HEK293 (cell line): ENCODE measurements around the gene AGAP1.

Experiments
- CTCF ChIA-PET: fragments of 350-600 bp; formaldehyde crosslinking; extraction: SDS; loops from one replicate; lab custom pipeline; 2021; ENCODE audit warnings: antibody characterized with exemption; lab: Yijun Ruan, JAX
- POLR2A ChIA-PET: fragments of 300-600 bp; formaldehyde crosslinking; extraction: SDS; loops from one replicate; lab custom pipeline; 2020; ENCODE audit warnings: antibody characterized with exemption, inconsistent platforms; lab: Yijun Ruan, JAX
- H3K27ac ChIP-seq: fragments of 200-500 bp; sonication (Bioruptor generic); 2 replicates; pipeline ENCODE4 v1.5.1; 2014; ENCODE audit warnings: low read depth, low read length, control low read depth, inconsistent platforms; ENCODE audit errors: extremely low read depth
- H3K36me3 ChIP-seq, 2 experiments: fragments of 200-500 bp in 1 of 2; sonication (Bioruptor generic) in 1 of 2; 1 replicate in 1 of 2; 2 replicates in 1 of 2; pipeline ENCODE4 v1.5.1; 2014 to 2017; ENCODE audit warnings: inconsistent platforms in 2 of 2, low read length in 2 of 2; ENCODE audit not compliant: control insufficient read depth in 2 of 2, insufficient read depth in 1 of 2
- H3K4me1 ChIP-seq: fragments of 200-500 bp; sonication (Bioruptor generic); 2 replicates; pipeline ENCODE4 v1.5.1; 2014; ENCODE audit warnings: mild to moderate bottlenecking, low read length, inconsistent platforms; ENCODE audit not compliant: control insufficient read depth, insufficient read depth
- H3K4me3 ChIP-seq: 2 replicates; pipeline ENCODE4 v1.5.1; 2011; ENCODE audit warnings: low read depth, mild to moderate bottlenecking, control low read depth, low read length, moderate library complexity
- H3K9me3 ChIP-seq: fragments of 200-500 bp; sonication (Bioruptor generic); 2 replicates; pipeline ENCODE4 v1.5.1; 2014; ENCODE audit warnings: low read depth, low read length, inconsistent platforms; ENCODE audit not compliant: control insufficient read depth, insufficient read depth
- BCL11A ChIP-seq: fragments of 450-650 bp; formaldehyde crosslinking; IDR thresholded peaks from 2 replicates; pipeline ENCODE4 v1.5.1; 2016; ENCODE audit warnings: low read depth, missing biosample characterization, missing genetic modification characterization
- EGR2 ChIP-seq: fragments of 450-650 bp; formaldehyde crosslinking; IDR thresholded peaks from 2 replicates; pipeline ENCODE4 v1.5.1; 2016; ENCODE audit warnings: low read depth, missing biosample characterization, missing genetic modification characterization
- KLF16 ChIP-seq: fragments of 450-650 bp; formaldehyde crosslinking; IDR thresholded peaks from 2 replicates; pipeline ENCODE4 v1.5.1; 2017; ENCODE audit warnings: missing biosample characterization, missing genetic modification characterization
- KLF17 ChIP-seq: fragments of 450-650 bp; formaldehyde crosslinking; IDR thresholded peaks from 2 replicates; pipeline ENCODE4 v1.5.1; 2016; ENCODE audit warnings: missing biosample characterization, missing genetic modification characterization
- MZF1 ChIP-seq: fragments of 450-650 bp; formaldehyde crosslinking; IDR thresholded peaks from 2 replicates; pipeline ENCODE4 v1.5.1; 2017; ENCODE audit warnings: missing biosample characterization, missing genetic modification characterization, borderline replicate concordance
- SALL2 ChIP-seq: fragments of 450-650 bp; formaldehyde crosslinking; IDR thresholded peaks from 2 replicates; pipeline ENCODE4 v1.5.0; 2017; ENCODE audit warnings: missing biosample characterization, mild to moderate bottlenecking, missing genetic modification characterization, borderline replicate concordance
- SP7 ChIP-seq: fragments of 450-650 bp; formaldehyde crosslinking; IDR thresholded peaks from 2 replicates; pipeline ENCODE4 v1.5.1; 2016; ENCODE audit warnings: missing biosample characterization, missing genetic modification characterization
- ZBTB48 ChIP-seq: fragments of 450-650 bp; formaldehyde crosslinking; IDR thresholded peaks from 2 replicates; pipeline ENCODE4 v1.5.1; 2016; ENCODE audit warnings: missing biosample characterization, missing genetic modification characterization
- ZNF148 ChIP-seq: fragments of 450-650 bp; formaldehyde crosslinking; IDR thresholded peaks from 2 replicates; pipeline ENCODE4 v1.5.0; 2017; ENCODE audit warnings: missing biosample characterization, missing genetic modification characterization, borderline replicate concordance
- ZNF223 ChIP-seq: fragments of 450-650 bp; formaldehyde crosslinking; IDR thresholded peaks from 2 replicates; pipeline ENCODE4 v1.5.1; 2016; ENCODE audit warnings: missing biosample characterization, missing genetic modification characterization
- ZNF248 ChIP-seq: fragments of 450-650 bp; formaldehyde crosslinking; IDR thresholded peaks from 2 replicates; pipeline ENCODE4 v1.5.1; 2017; ENCODE audit warnings: missing biosample characterization, missing genetic modification characterization
- ZNF274 ChIP-seq, 2 experiments: fragments of 200-500 bp in 1 of 2; fragments of 450-650 bp in 1 of 2; sonication (Bioruptor generic) in 1 of 2; formaldehyde crosslinking in 1 of 2; IDR thresholded peaks; 2 replicates each; pipeline versions ENCODE4 v1.5.1 to v1.6.1; 2014 to 2016; ENCODE audit warnings: borderline replicate concordance in 1 of 2, inconsistent platforms in 1 of 2, low read length in 1 of 2, missing biosample characterization in 1 of 2, missing genetic modification characterization in 1 of 2
- ZNF280C ChIP-seq: fragments of 450-650 bp; formaldehyde crosslinking; IDR thresholded peaks from 2 replicates; pipeline ENCODE4 v1.5.1; 2016; ENCODE audit warnings: missing biosample characterization, missing genetic modification characterization
- ZNF292 ChIP-seq: fragments of 450-650 bp; formaldehyde crosslinking; IDR thresholded peaks from 2 replicates; pipeline ENCODE4 v1.5.1; 2016; ENCODE audit warnings: low read depth, missing biosample characterization, missing genetic modification characterization, borderline replicate concordance
- ZNF362 ChIP-seq: fragments of 450-650 bp; formaldehyde crosslinking; IDR thresholded peaks from 2 replicates; pipeline ENCODE4 v1.5.1; 2016; ENCODE audit warnings: missing biosample characterization, missing genetic modification characterization
- ZNF514 ChIP-seq: fragments of 450-650 bp; formaldehyde crosslinking; IDR thresholded peaks from 2 replicates; pipeline ENCODE4 v1.5.1; 2016; ENCODE audit warnings: missing biosample characterization, missing genetic modification characterization
- ZNF623 ChIP-seq: fragments of 450-650 bp; formaldehyde crosslinking; IDR thresholded peaks from 2 replicates; pipeline ENCODE4 v1.5.1; 2016; ENCODE audit warnings: missing biosample characterization, missing genetic modification characterization
- ZNF792 ChIP-seq: fragments of 450-650 bp; formaldehyde crosslinking; IDR thresholded peaks from 2 replicates; pipeline ENCODE4 v1.5.1; 2016; ENCODE audit warnings: missing biosample characterization, missing genetic modification characterization
- TF ChIP-seq, protein P1 (sequence below): fragments of 450-650 bp; formaldehyde crosslinking; IDR thresholded peaks from 2 replicates; pipeline ENCODE4 v1.5.1; 2016; ENCODE audit warnings: missing biosample characterization, missing genetic modification characterization
- TF ChIP-seq, protein P2 (sequence below): fragments of 450-650 bp; formaldehyde crosslinking; conservative IDR thresholded peaks from 2 replicates; pipeline ENCODE4 v1.5.1; 2016; ENCODE audit warnings: low read depth, missing biosample characterization, missing genetic modification characterization

Gene AGAP1

GRCh38 chr2:235939471-235939870, 445.6 kb downstream of the AGAP1 start:
- Histone ChIP-seq H3K9me3 (no peaks in the 10 kb centered on the region), H3K4me3 (no peak overlapping the region), H3K36me3 (peaks cover 0 to 12% of the 10 kb centered on the region in 2 experiments; a peak in 1 of 3 replicates), H3K4me1 (no peaks in the 10 kb centered on the region), H3K27ac (no peak overlapping the region)
- TF ChIP-seq ZNF623 (tag by site-specific recombination) (no peak), MZF1 (tag by site-specific recombination) (no peak), ZBTB48 (tag by site-specific recombination) (no peak)
- TF ChIP-seq, protein P1, sequence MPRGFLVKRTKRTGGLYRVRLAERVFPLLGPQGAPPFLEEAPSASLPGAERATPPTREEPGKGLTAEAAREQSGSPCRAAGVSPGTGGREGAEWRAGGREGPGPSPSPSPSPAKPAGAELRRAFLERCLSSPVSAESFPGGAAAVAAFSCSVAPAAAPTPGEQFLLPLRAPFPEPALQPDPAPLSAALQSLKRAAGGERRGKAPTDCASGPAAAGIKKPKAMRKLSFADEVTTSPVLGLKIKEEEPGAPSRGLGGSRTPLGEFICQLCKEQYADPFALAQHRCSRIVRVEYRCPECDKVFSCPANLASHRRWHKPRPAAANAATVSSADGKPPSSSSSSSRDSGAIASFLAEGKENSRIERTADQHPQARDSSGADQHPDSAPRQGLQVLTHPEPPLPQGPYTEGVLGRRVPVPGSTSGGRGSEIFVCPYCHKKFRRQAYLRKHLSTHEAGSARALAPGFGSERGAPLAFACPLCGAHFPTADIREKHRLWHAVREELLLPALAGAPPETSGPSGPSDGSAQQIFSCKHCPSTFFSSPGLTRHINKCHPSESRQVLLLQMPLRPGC: no peak
- POLR2A ChIA-PET: no interaction called here
- CTCF ChIA-PET: interaction anchor here (0.6 to 1.2 kb wide), 2 partner anchors 30 to 154 kb away, joined by 3 to 6 read pairs; no protein-coding TSS in a partner anchor

DNA sequence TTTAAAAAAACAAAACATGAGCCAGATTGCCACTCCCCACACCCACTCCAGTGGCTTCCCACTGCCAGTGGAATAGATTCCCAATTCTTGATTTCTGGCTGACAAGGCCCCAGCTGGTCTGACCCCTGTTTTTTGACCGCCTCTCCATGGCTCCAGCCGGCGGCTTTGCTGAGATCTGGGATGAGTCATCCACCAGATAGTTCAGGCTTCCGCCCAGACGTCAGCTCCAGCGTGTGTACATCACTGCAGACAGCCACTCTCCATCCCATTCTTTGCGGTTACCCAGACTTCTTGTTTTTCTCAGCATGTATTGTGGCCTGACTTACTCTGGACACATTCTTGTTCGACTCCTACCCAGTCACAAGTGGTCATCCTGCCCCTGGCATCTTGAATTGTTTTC, 446.5 kb downstream of the AGAP1 start:
- POLR2A ChIA-PET: no interaction called here
- no peaks in the 10 kb centered on the region for H3K4me1 ChIP-seq
- H3K9me3 ChIP-seq: no peaks in the 10 kb centered on the region
- no peak overlapping the region for H3K27ac ChIP-seq
- no peak overlapping the region for H3K4me3 ChIP-seq
- H3K36me3 ChIP-seq: peaks cover 0 to 12% of the 10 kb centered on the region in 2 experiments; a peak in 1 of 3 replicates
- CTCF ChIA-PET: interaction anchor here (0.6 to 0.9 kb wide), 2 partner anchors 40 to 297 kb away, joined by 3 read pairs; no protein-coding TSS in a partner anchor
- TF ChIP-seq KLF17 (tag by site-specific recombination): no peak
- no peak for TF ChIP-seq ZNF292
- TF ChIP-seq ZNF280C (tag by site-specific recombination): no peak
- no peak for TF ChIP-seq ZNF148 (tag by site-specific recombination)
- no peak for TF ChIP-seq ZNF514 (tag by site-specific recombination)
- TF ChIP-seq ZNF792 (tag by site-specific recombination): no peak
- TF ChIP-seq ZNF223: no peak
- TF ChIP-seq SALL2: no peak
- no peak for TF ChIP-seq ZNF248 (tag by site-specific recombination)
- TF ChIP-seq KLF16 (tag by site-specific recombination): no peak
- no peak for TF ChIP-seq ZNF274 (IDR thresholded peaks at IDR 0.05; ENCODE audit: low read length)
- TF ChIP-seq ZNF274 (tag by site-specific recombination; IDR thresholded peaks at IDR 0.05; ENCODE audit: borderline replicate concordance): no peak
- no peak for TF ChIP-seq BCL11A
- TF ChIP-seq SP7 (tag by site-specific recombination): no peak
- TF ChIP-seq, protein P2, sequence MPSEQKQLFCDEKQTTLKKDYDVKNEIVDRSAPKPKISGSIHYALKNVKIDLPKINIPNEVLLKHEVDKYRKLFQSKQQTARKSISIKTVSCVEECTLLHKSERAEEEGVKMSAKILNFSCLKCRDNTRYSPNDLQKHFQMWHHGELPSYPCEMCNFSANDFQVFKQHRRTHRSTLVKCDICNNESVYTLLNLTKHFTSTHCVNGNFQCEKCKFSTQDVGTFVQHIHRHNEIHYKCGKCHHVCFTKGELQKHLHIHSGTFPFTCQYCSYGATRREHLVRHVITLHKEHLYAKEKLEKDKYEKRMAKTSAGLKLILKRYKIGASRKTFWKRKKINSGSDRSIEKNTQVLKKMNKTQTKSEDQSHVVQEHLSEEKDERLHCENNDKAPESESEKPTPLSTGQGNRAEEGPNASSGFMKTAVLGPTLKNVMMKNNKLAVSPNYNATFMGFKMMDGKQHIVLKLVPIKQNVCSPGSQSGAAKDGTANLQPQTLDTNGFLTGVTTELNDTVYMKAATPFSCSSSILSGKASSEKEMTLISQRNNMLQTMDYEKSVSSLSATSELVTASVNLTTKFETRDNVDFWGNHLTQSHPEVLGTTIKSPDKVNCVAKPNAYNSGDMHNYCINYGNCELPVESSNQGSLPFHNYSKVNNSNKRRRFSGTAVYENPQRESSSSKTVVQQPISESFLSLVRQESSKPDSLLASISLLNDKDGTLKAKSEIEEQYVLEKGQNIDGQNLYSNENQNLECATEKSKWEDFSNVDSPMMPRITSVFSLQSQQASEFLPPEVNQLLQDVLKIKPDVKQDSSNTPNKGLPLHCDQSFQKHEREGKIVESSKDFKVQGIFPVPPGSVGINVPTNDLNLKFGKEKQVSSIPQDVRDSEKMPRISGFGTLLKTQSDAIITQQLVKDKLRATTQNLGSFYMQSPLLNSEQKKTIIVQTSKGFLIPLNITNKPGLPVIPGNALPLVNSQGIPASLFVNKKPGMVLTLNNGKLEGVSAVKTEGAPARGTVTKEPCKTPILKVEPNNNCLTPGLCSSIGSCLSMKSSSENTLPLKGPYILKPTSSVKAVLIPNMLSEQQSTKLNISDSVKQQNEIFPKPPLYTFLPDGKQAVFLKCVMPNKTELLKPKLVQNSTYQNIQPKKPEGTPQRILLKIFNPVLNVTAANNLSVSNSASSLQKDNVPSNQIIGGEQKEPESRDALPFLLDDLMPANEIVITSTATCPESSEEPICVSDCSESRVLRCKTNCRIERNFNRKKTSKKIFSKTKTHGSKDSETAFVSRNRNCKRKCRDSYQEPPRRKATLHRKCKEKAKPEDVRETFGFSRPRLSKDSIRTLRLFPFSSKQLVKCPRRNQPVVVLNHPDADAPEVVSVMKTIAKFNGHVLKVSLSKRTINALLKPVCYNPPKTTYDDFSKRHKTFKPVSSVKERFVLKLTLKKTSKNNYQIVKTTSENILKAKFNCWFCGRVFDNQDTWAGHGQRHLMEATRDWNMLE (tag by site-specific recombination): no peak
- no peak for TF ChIP-seq ZNF362 (tag by site-specific recombination)
- TF ChIP-seq EGR2 (tag by site-specific recombination): no peak
